Activated CD8-positive, alpha-beta memory T cell treated with anti-CD3 and anti-CD28 coated beads for 1 hour (primary cell): Measurements from ENCODE around the gene OVOL3.
"Not testable (repeated sequence)": the region's sequence is repeated elsewhere in the genome, so short reads cannot be mapped to it uniquely, and the experiment has no call there.

Experiments
- DNase-seq, 2 donors: peaks; one replicate each; pipeline ENCODE4 v3.0.0-alpha.2; 2020; ENCODE audit warnings: low read depth in 1 of 2; ENCODE audit errors: extremely low read depth in 1 of 2

Gene OVOL3

GRCh38 chr19:36110487-36111199 lies at the start of gene OVOL3:
Gene OVOL3 (plus strand): TSS chr19:36111143. CDS start chr19:36111203, 60 bp downstream.
- no peak for DNase-seq

GRCh38 chr19:36061367-36061766 lies 49.6 kb upstream of the OVOL3 start:
- no peak for DNase-seq

- no peak for DNase-seq
Measured at GRCh38 chr19:36064826-36065225, 46.1 kb upstream of the OVOL3 start.

DNA sequence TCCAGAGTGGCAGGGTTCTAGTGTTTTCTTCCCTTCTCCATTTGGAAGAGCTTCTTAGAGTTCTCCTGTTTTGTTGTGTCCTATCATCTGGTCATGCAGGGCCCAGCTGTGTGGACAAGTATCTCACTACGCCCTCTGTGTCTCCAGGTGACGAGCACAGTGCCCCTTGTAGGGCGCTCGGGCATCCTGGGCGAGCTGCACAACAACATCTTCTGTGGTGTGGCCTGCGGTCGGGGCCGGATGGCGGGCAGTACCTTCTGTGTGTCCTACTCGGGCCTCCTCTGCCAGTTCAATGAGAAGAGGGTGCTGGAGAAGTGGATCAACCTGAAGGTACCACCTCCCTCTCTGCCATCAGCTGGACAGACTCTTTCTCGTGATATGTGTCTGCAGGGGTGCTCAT lies 43.3 kb upstream of the OVOL3 start:
- DNase-seq: no peak

- not testable (repeated sequence) for DNase-seq
Measured at GRCh38 chr19:36068810-36069499, 42.0 kb upstream of the OVOL3 start.

DNA sequence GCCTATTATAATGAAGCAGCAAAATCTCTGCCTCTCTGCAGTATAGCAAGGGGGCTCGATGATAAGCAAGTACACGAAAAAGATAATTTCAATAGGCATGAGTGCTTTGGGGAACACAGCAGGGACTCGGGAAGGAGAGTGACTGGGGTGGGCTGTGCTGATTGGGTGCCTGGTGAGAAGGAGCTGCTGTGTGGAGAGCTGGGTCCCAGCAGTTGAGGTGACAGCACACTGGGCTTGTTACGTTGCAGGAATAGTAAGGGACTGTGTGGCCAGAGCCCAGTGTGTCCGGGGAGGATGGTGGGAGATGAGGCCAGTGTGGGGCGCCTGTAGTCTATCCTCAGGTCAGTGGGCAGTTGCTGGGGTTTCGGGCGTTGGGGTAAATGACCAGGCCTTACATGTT lies 38.9 kb upstream of the OVOL3 start:
- DNase-seq: no peak

DNA sequence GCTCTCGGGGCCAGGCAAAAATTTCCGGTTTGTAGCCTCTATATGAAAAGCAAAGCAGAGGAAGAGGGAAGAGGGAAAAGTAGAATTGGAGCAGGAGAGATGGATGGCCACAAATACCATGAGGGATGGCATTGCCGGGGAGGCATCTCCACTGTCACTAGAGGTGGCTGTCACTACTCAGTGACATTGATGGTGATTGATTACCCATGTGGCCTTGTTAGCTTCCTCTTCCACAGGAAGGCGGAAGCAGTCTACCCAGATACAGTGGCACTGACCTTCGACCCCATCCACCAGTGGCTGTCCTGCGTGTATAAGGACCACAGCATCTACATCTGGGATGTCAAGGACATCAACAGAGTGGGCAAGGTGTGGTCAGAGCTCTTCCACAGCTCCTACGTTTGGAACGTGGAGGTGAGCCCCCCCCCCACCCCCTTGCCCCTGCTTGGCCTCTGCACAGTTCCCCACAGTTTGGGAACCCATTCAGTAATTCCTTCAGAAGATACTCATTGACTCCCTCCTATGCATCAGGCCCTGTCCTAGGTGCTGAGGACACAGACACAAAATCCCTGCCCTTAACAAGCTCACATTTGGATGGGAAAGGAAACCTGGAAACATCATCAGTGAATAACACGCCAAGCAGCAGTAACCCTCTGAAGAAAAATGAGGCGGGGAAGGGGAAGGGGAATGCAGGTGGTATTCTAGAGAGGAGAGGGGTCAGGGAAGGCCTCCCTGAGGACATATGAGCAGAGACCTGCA lies 37.6 kb upstream of the OVOL3 start:
- no peak for DNase-seq

GRCh38 chr19:36079389-36079945 lies 31.5 kb upstream of the OVOL3 start:
- no peak for DNase-seq

DNA sequence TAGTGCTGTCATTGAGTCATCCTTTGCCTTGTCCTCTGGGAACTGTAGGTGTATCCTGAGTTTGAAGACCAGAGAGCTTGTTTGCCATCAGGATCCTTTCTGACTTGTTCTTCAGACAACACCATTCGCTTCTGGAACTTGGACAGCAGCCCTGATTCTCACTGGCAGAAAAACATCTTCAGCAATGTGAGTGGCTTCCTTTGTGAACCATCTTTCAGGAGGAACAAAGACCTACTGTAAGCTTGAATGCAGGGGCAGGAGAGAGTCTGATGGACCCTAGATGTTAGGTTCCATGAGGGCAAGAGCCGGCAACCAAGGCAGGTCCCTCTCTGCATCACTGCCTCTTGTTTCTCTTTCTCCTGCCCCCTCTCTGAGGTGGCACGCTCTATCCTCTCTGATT lies 29.6 kb upstream of the OVOL3 start:
- DNase-seq: no peak

- DNase-seq: no peak
Measured at GRCh38 chr19:36081894-36082293, 29.0 kb upstream of the OVOL3 start.

- no peak for DNase-seq
Measured at GRCh38 chr19:36082916-36083315, 28.0 kb upstream of the OVOL3 start.

- no peak for DNase-seq
Measured at GRCh38 chr19:36084231-36085009, 26.5 kb upstream of the OVOL3 start.

- no peak for DNase-seq
Measured at GRCh38 chr19:36086326-36086725, 24.6 kb upstream of the OVOL3 start.

GRCh38 chr19:36089847-36090246 lies 21.1 kb upstream of the OVOL3 start:
- DNase-seq: no peak

DNA sequence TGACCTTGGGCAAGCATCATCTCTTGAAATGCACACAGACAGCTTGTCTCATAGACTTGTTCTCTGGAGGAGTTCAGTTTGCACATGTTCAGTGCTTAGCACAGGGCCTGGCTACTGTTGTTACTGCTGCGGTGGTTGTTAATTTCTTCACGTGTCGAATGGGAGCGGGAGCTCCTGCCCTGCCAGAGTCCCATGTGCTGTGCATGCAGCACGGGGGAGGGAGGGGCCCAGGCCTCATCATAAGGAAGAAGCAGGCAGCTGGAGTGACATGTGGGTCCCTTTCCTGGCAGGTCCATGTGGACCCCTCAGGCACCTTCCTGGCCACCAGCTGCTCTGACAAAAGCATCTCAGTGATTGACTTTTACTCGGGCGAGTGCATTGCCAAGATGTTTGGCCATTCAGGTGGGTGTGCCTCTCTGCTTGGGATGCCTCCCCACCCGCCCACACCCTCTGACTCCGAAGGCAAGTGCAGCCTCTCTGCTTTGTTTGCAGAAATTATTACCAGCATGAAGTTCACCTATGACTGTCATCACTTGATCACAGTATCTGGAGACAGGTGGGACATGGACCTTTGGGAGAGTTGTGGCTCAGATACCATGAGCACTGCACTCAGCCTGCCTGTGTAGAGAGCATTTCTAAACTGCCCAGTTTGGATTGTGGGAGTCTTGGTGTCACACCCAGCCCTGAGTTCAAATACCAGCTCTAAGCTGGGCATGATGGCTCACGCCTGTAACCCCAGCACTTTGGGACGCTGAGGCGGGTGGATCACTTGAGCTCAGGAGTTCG lies 19.8 kb upstream of the OVOL3 start:
- no peak for DNase-seq

DNA sequence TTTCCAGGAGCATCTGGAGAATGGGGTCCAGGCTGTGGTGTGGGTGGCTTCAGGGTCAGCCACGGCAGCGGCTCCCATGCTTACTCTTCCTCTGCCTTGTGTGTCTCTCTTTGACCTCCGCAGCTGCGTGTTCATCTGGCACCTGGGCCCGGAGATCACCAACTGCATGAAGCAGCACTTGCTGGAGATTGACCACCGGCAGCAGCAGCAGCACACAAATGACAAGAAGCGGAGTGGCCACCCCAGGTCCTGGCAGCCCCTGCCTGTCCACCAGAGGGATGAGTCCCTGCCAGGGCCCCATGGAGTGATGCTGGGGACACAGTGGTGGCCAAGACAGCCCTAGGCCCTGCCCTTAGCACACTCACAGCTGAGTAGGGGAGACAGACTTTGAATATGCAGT lies 18.4 kb upstream of the OVOL3 start:
- no peak for DNase-seq

DNA sequence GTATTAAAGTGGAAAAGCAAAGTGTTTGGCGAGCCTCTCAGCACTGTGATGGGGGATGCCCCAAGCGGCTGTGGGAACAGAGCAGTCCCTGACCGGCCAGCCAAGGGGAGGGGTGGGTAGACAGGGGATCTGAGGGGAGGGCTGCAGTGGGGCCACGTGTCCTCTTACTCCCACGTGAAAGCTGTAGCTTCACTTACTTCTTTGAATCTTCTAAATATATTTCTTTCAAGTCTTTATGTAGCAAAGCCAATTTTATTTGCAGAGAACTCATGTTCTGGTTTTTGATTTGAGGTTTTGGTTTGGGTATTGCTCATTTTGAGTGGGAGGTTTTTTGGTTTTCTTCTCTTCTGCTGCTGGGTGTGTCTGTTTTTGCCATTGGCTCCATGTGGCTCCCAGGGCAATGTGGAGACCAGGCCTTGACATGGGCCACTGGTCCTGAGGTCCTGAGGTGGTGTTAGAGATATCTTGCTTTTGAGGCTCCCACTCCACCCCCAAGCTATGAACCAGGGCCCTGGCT lies 17.7 kb upstream of the OVOL3 start:
- no peak for DNase-seq

DNA sequence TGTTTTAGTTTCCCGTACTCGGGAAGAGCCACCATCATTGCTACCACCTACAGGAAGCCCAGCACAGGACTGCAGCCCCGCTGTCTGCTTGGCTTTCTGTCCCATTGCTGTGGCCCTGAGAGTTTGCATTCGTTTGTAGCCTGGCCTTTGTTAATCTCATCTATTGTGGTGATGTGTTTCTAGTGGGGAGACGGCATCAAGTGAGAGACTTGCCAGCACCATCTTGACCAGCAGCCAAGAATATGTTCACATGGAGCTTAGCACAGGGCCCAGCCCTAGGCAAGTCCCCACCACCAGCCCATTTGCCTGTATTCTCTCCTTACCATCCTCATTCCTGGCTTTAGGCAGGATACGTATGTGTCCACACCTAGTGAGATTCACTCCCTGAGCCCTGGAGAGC lies 17.3 kb upstream of the OVOL3 start:
- no peak for DNase-seq

DNA sequence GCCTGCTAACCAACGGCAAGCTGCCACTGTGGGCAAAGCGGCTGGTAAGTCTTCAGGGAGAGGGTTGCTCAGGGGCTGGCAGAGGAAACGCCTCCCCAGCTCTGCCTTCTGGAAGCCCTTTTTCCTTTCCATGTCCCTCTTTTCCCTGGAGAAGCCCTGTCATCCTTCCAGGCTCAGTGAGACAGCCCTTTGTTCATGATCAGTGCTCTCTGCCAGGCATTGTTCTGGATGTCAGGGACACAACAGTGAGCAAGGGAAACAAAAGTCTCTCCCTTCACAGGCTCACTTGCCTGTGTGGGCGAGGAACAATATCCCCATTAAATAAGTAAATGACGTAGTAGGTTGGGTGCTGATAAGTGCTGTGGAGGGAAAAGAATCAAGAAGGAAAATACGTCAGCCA lies 13.9 kb upstream of the OVOL3 start:
- no peak for DNase-seq
